ENCODE measurements around the gene AATF.
"Not testable (repeated sequence)": the region's sequence is repeated elsewhere in the genome, so short reads cannot be mapped to it uniquely, and the experiment has no call there.

AATF gene

DNA sequence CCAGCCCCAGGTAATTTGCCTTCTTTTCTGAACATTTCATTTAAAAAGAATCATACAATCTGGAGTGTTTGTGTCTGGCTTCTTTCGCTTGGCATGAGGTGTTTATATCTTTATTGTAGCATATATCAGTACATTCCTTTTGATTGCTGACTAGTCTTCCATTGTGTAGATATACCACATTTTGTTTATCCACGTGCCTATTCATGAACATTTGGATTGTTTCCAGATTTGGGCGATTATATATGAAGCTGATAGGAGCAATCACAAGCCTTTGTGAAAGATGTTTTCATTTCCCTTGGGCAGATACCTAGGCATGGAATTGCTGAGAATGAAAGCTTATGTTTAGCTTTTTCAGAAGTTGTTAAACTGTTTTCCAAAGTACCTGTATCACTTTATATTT, 120.3 kb downstream of the AATF start:
- no peaks in the 10 kb centered on the region for H3K4me1 ChIP-seq (ENCODE audit: low read length)
- H3K27ac ChIP-seq (ENCODE audit: low read length), result no peak overlapping the region
- H3K4me2 ChIP-seq (ENCODE audit: low read depth, low read length), result no peak overlapping the region
- no peaks in the 10 kb centered on the region for H3K36me3 ChIP-seq (replicated peaks; ENCODE audit: insufficient read depth, low read length)
- no peaks in the 10 kb centered on the region for H3K9me2 ChIP-seq (replicated peaks; ENCODE audit: insufficient read depth, low read length)
- no peaks in the 10 kb centered on the region for H3K27me3 ChIP-seq (replicated peaks; ENCODE audit: insufficient read depth, low read length)
- TF ChIP-seq EZH2phosphoT487 (IDR thresholded peaks at IDR 0.05; ENCODE audit: low read length) (no peak), CTCF (IDR thresholded peaks at IDR 0.05; ENCODE audit: low read length) (no peak), EZH2 (optimal IDR thresholded peaks at IDR 0.05; ENCODE audit: low read depth, low read length) (no peak)
- H2AFZ ChIP-seq (ENCODE audit: low read length), result no peak overlapping the region
- no peak overlapping the region for H3K4me3 ChIP-seq (ENCODE audit: low read length)
- H3K9ac ChIP-seq (ENCODE audit: low read length), result no peak overlapping the region
- H4K20me1 ChIP-seq (ENCODE audit: insufficient read depth, low read length), result no peaks in the 10 kb centered on the region
- H3K79me2 ChIP-seq (ENCODE audit: low read length), result no peaks in the 10 kb centered on the region
- no peaks in the 10 kb centered on the region for H3F3A ChIP-seq (ENCODE audit: insufficient read depth, low read length)
- DNase-seq, result no peak
- no peaks in the 10 kb centered on the region for H3K9me3 ChIP-seq (replicated peaks; ENCODE audit: insufficient read depth, low read length)

DNA sequence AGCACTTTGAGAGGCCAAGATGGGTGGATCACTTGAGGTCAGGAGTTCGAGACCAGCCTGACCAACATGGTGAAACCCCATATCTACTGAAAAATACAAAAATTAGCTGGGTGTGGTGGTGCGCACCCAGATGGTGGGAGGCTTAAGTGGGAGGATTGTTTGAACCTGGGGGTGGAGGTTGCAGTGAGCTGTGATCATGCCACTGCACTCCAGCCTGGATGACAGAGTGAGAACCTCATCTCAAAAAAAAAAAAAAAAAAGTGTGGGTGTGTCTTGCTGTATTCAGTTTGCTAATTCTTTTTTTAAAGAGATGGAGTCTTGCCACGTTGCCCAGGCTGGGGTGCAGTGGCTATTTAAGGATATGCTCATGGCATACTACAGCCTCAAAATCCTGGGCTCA, 124.7 kb downstream of the AATF start:
- not testable (repeated sequence) for H3K9ac ChIP-seq (ENCODE audit: low read length); H3K36me3 ChIP-seq (replicated peaks; ENCODE audit: insufficient read depth, low read length); H3K27me3 ChIP-seq (replicated peaks; ENCODE audit: insufficient read depth, low read length); H3K4me2 ChIP-seq (ENCODE audit: low read depth, low read length); H3K79me2 ChIP-seq (ENCODE audit: low read length); H3K9me3 ChIP-seq (replicated peaks; ENCODE audit: insufficient read depth, low read length); H3K4me3 ChIP-seq (ENCODE audit: low read length); H4K20me1 ChIP-seq (ENCODE audit: insufficient read depth, low read length); DNase-seq; H3F3A ChIP-seq (ENCODE audit: insufficient read depth, low read length); H3K9me2 ChIP-seq (replicated peaks; ENCODE audit: insufficient read depth, low read length); H2AFZ ChIP-seq (ENCODE audit: low read length); H3K4me1 ChIP-seq (ENCODE audit: low read length); H3K27ac ChIP-seq (ENCODE audit: low read length)

DNA sequence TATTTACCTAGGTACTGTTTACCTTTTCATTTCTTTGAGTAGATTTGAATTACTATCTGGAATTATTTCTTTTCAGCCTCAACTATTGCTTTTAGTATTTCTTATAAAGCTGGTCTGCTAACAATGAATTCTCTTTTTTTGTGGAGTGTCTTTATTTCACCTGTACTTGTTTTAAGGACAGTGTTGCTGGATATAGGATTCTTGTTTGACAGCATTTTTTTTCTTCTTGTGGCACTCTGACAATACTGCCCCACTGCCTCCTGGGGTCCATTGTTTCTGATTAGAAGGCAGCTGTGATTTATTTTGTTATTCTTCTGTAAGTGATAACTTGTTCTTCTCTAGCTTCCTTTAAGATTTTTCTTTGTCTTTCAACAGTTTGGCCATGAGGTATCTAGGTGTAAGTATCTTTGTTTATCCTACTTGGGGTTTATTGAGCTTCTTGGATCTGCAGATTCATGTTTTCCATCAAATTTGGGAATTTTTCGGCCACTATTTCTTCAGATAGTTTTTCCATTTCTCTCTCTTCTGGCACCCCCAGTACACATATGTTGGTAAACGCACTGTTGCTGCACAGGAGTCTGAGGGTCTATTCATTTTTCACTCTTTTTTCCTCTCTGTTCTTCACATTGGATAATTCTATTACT, 130.4 kb downstream of the AATF start:
- H3K36me3 ChIP-seq (replicated peaks; ENCODE audit: insufficient read depth, low read length), result no peaks in the 10 kb centered on the region
- H3K79me2 ChIP-seq (ENCODE audit: low read length), result no peaks in the 10 kb centered on the region
- no peaks in the 10 kb centered on the region for H3K9me3 ChIP-seq (replicated peaks; ENCODE audit: insufficient read depth, low read length)
- H3K27me3 ChIP-seq (replicated peaks; ENCODE audit: insufficient read depth, low read length), result no peaks in the 10 kb centered on the region
- no peaks in the 10 kb centered on the region for H3K4me1 ChIP-seq (ENCODE audit: low read length)
- DNase-seq, result no peak
- no peak overlapping the region for H3K9ac ChIP-seq (ENCODE audit: low read length)
- H3K4me3 ChIP-seq (ENCODE audit: low read length), result no peak overlapping the region
- no peak overlapping the region for H3K4me2 ChIP-seq (ENCODE audit: low read depth, low read length)
- H3K9me2 ChIP-seq (replicated peaks; ENCODE audit: insufficient read depth, low read length), result no peaks in the 10 kb centered on the region
- no peak for TF ChIP-seq EZH2phosphoT487 (IDR thresholded peaks at IDR 0.05; ENCODE audit: low read length)
- no peak for TF ChIP-seq CTCF (IDR thresholded peaks at IDR 0.05; ENCODE audit: low read length)
- TF ChIP-seq EZH2 (optimal IDR thresholded peaks at IDR 0.05; ENCODE audit: low read depth, low read length), result no peak
- no peaks in the 10 kb centered on the region for H3F3A ChIP-seq (ENCODE audit: insufficient read depth, low read length)
- no peak overlapping the region for H2AFZ ChIP-seq (ENCODE audit: low read length)
- no peaks in the 10 kb centered on the region for H4K20me1 ChIP-seq (ENCODE audit: insufficient read depth, low read length)
- H3K27ac ChIP-seq (ENCODE audit: low read length), result no peak overlapping the region

DNA sequence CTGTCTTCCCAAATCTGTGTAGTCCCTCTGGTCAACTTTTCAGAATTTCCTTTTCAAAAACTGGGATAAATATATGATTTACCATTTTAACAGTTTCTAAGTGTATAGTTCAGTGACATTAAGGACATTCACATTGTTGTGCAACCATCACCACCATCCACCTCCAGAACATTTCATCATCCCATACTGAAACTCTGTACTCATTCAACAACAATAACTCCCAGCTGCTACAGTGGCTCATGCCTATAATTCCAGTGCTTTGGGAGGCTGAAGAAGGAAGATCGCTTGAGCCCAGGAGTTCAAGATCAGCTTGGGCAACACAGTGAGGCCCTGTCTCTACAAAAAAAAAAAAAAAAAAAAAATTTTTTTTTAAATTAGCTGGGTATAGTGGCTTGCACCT, 131.0 kb downstream of the AATF start:
- Histone ChIP-seq H3K4me3 (ENCODE audit: low read length) (no peak overlapping the region), H3K79me2 (ENCODE audit: low read length) (no peaks in the 10 kb centered on the region), H3K9me2 (replicated peaks; ENCODE audit: insufficient read depth, low read length) (no peaks in the 10 kb centered on the region), H4K20me1 (ENCODE audit: insufficient read depth, low read length) (no peaks in the 10 kb centered on the region), H2AFZ (ENCODE audit: low read length) (no peak overlapping the region), H3F3A (ENCODE audit: insufficient read depth, low read length) (no peaks in the 10 kb centered on the region), H3K9me3 (replicated peaks; ENCODE audit: insufficient read depth, low read length) (no peaks in the 10 kb centered on the region), H3K36me3 (replicated peaks; ENCODE audit: insufficient read depth, low read length) (no peaks in the 10 kb centered on the region), H3K9ac (ENCODE audit: low read length) (no peak overlapping the region), H3K27me3 (replicated peaks; ENCODE audit: insufficient read depth, low read length) (no peaks in the 10 kb centered on the region), H3K27ac (ENCODE audit: low read length) (no peak overlapping the region), H3K4me1 (ENCODE audit: low read length) (no peaks in the 10 kb centered on the region), H3K4me2 (ENCODE audit: low read depth, low read length) (no peak overlapping the region)
- no peak for DNase-seq
- TF ChIP-seq CTCF (IDR thresholded peaks at IDR 0.05; ENCODE audit: low read length), result no peak
